IPS-18c (cell line): ENCODE results near the gene SFRP5.
A peak's percentile ranks its signal among the peaks of the same experiment; 100 is the strongest.

Source experiments
- H3K4me3 ChIP-seq: 2 replicates; pipeline ENCODE4 v1.7.0; 2013; ENCODE audit warnings: low read depth, mild to moderate bottlenecking, low read length, moderate library complexity; ENCODE audit not compliant: insufficient read depth
- H3K9me3 ChIP-seq: one replicate; pipeline ENCODE4 v1.6.1; 2013; ENCODE audit warnings: mild to moderate bottlenecking, low read length, moderate library complexity; ENCODE audit not compliant: control insufficient read depth, insufficient read depth

The SFRP5 gene

DNA sequence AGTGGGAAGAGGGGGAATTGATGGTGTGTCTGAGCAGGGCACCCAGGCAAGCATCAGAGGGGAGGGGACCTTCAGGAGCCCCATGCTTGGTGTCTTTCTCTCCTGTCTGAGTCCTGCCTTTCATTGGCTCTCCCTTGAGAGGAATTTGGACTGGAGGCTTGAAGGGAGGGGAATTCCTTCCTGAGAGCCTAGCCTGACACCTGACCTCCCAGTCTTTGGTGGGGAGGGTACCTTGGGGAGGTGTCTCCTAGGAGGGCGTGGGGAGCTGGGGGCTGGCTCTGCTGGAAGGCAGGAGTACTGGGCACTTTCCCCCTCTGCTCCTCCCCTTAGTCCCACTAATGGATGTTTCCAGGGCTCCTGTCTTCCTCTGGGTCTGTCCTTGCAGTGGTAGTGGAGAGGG lies 1.3 kb upstream of the SFRP5 start:
- Histone ChIP-seq H3K9me3 (peaks cover 3% of the 10 kb centered on the region), H3K4me3 (no peak overlapping the region)

DNA sequence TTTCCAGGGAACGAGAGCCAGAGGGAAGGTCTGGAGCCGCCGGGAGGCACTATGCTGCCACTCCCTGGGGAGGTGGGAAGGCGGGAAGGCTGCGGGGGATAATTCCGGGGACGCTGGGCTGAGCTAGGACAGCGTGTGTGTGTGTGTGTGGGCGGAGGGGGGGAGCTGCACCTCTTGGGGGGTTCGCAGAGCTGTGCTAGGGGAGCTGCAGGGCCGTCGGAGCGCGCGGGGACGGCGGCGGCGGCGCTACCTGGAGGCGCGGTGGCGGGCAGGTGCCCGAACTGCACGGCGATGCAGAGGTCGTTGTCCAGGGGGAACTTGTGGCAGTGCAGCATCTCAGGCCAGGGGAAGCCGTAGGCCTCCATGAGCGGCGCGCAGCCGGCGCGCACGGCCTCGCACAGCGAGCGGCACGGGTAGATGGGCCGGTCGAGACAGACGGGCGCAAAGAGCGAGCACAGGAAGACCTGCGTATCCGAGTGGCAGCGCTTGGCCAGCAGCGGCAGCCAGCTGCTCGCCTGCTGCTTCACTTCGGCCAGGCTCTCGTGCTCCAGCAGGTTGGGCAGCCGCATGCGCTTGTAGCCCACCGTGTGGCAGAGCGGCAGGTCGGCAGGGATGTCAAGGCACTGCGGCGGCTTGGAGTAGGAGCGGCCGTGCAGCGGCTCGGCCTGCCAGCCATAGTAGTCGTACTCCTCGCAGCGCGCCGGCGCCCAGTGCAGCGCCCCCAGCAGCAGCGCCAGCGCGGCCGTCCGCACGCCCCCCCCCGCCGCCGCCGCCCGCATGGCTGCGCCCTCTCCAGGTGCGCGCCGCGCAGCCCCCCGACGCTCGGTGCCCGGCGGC lies 526 bp downstream of the SFRP5 start:
- H3K4me3 ChIP-seq: peak overlapping the region; percentile 62

DNA sequence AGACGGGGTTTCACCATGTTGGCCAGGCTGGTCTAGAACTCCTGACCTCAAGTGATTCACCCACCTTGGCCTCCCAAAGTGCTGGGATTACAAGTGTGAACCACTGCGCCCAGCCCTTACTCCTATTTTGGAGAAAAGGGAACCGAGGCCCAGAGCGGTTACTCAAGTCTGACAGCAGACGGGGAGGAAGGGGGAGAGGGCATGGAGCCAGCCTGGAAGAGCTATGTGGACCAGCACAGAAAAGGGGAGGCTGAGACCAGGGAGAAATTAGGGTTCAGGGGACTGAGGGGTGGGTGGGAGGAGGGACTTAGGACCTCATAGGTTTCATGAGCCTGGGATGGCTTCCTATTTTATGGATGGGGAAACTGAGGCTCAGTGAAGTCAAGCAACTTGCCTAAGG lies 1.5 kb downstream of the SFRP5 start:
- H3K9me3 ChIP-seq: peaks cover 3% of the 10 kb centered on the region
- no peak overlapping the region; the same call in 1 of the 2 replicates for H3K4me3 ChIP-seq

More for the DNA sequence above, 526 bp downstream of the SFRP5 start:
- peaks cover 3% of the 10 kb centered on the region for H3K9me3 ChIP-seq

DNA sequence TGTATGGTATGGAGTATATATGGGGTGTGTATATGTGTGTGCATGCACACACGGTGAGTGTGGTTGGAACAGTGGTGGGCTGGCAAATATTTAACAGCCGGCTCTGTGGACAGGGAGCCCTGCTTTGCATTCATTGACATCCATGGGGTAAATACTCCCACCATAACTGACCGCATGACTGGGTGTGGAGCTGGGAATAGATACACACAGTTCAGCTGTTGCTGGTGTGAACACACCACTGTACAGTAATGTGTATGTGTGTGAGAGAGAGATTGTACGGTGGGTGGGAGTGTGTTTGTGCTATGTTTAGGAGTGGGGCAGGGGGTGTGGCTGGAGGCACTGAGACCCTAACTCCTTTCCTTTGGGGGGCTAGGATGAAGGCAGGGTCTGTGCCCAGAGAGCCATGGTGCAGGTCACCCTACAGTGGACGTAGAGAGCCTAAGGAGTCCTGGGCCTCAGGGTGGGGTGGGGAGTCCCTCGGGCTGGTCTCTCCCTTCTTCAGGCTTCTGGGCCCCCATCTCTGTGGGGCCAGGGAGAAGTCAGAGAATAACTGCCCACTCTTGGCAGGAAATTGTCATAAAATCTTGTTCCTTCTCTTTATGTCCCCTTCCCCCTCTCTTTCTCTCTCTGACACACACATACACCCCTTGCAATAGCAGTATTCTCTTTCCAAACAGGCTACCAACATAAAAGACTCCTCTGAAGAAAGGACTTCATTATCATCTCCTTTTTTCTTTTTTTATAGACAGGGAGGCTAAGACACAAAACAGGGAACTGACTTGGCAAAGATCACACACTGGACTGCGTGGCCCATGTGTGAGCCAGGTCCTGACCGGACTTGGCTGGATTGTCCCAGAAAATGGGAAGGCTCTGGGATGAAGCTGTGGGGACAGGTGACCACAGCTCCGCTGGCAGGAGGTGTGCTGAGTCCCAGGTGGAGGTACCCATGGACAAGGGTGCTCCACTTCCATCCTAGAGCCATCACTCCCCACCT lies 3.2 kb downstream of the SFRP5 start:
- H3K4me3 ChIP-seq: no peak overlapping the region
- H3K9me3 ChIP-seq: peaks cover 3% of the 10 kb centered on the region

DNA sequence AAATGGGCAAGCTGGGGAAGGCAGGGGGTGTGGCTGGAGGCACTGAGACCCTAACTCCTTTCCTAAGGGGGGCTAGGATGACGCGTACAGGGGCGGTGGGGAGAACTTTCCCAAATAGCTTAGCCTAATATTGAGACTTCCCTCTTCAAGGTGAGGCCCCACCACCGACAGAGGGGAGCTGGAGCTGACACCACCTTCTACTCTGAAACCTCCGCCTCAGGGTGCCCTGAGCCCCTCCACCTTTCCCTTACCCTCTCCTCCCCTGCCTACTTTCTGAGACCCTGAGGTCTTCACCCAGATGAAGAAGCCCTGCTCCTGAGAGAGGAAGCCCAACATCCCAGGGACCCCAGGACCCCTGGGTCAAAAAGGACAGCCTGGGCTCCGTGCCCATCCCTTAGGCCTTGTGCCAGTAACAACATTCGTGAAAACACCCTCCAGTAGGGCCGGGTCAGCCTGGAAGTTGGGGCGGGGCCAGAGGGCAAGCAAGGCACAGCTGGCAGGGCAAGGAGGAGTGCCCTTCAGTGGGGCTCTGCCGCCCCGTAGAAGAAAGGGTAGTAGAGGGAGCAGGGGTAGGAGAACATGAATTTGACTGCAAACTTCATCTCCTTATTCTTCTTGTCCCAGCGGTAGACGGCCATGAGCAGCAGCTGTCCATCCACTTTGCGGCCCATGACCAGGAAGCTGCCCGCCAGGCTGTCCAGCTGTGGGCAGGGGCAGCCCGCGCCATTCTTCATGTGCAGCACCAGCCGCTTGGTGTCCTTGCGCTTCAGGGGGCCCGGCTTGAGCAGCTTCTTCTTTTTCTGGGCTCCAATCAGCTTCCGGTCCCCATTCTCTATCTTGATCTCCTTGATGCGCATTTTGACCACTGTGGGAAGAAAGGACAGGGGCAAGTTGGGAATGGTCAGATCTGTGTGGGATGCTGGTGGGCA lies 4.5 kb downstream of the SFRP5 start:
- H3K4me3 ChIP-seq: no peak overlapping the region
- peaks cover 3% of the 10 kb centered on the region for H3K9me3 ChIP-seq

DNA sequence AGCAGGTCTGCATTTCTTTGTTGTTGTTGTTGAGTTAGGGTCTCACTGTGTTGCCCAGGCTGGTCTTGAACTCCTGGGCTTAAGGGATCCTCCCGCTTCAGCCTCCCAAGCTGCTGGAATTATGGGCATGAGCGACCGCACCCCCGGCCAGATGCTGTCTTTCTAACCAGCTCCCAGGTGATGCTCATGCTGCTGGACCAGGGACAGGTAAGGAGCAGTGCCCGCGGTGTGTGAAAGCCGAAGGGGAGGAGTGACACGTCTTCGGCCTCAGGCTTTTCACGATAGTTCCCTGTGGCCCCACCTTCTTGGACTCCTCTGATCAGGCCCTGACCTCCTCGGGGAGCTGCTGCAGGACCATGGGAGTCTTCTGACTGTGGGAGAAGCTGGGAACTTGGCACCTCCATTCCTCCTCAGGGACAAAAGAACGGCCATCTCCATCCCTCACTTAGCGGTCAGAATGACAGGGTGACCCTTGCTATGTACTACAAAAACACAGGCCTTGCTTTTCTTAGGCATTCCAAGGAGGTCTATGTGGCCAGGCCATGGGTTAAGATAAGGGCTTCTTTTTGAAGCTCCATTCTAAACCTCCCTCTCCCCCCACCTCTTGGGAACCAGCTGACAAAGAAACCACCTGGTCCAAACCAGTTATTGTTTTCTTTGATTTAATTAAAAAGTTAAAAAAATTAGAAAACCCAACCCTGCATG lies 5.5 kb downstream of the SFRP5 start:
- Histone ChIP-seq H3K4me3 (no peak overlapping the region), H3K9me3 (peaks cover 1% of the 10 kb centered on the region)

DNA sequence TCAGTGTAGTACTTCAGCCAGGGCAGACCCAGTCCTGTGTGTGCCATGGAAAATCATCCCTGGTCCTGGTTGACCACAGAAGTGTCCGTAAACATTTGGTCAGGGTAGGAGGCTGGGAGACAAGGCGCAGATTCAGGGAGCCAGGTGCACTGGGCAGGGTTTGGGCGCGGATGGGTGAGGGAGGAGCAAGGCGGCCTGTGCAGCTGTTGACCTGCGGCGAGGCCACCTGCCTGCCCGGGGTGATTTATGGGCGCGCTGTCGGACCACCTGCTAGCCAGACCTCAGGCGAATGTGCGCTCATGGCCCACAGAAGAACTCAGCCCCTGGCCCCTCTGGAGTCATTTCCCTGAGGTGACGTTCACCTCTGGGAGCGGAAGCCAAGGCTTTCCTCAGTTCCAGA lies 6.6 kb downstream of the SFRP5 start:
- H3K4me3 ChIP-seq: no peak overlapping the region
- no peaks in the 10 kb centered on the region for H3K9me3 ChIP-seq

DNA sequence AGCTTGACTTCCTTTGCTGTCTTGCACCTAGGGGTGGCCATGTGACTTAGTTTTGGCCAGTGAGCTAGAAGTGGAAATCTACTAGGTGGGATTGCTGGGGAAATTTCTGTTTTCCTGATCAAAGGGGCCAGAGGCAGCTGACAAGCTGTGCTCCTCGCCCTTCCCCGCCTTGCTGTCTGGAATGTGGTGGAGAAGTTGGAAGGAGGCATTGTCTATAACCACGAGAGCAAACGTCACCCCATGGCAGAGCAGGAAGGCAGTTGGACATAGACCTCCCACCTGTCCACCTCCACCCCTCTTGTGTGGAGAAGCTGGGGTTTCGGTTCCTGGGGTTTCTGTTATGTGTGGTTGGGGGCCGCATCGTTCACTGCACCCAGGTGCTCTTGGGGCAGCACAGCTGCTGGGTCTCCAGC lies 7.3 kb downstream of the SFRP5 start:
- Histone ChIP-seq H3K4me3 (no peak overlapping the region), H3K9me3 (no peaks in the 10 kb centered on the region)

DNA sequence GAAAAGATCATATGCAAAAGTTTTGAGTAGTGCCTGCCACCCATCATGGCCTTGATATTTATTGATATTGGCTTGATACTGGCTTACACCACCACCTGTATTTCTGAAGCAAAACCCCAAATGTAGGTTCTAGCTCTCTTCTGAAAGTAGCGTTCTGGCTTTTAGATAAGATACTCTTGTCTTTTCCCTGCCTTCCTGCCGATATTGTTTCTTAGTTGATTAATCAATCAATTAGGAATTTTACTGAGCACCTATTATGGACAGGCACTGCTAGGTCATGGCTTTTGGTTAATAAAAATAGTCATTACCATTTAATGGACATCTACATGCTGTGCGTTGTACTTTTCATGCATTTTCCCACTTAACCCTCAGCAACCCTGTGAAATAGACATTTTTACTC lies 7.9 kb downstream of the SFRP5 start:
- H3K9me3 ChIP-seq: no peaks in the 10 kb centered on the region
- H3K4me3 ChIP-seq: no peak overlapping the region

DNA sequence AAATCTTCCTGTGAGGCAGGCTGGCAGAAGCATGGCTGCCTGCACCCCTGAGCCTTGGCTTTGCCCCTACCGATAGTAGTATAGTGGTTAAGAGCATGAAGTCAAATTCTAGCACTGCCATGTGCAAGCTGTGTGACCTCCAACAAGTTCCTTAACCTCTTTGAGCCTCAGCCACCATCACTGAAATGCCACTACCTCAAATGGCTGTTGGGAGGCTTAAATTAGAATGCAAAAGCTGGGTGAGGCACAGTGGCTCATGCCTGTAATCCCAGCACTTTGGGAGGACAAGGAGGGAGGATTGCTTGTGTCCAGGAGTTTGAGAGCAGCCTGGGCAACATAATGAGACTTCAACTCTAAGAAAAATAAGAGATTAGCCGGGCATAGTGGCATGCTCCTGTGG lies 8.4 kb downstream of the SFRP5 start:
- Histone ChIP-seq H3K4me3 (no peak overlapping the region), H3K9me3 (no peaks in the 10 kb centered on the region)

DNA sequence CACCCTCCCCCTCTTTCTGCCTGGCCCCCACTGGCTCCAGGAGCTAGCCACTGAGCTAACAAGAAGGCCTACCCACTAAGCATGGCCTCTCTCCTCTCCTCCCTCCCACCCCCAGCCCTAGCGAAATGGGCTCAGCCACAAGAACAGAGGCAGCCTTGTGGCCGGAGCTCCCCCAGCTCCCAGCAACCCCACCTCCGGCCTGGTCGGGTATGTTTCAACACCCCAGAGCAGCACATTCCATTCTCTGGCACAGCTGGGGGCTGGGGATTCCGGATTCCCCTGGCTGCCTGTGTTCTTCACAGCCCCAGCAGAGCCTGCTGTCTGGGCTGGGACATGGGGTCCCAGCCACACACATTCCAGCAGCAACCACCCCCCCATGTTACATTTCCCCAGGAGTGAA lies 9.0 kb downstream of the SFRP5 start:
- H3K4me3 ChIP-seq: no peak overlapping the region
- no peaks in the 10 kb centered on the region for H3K9me3 ChIP-seq

DNA sequence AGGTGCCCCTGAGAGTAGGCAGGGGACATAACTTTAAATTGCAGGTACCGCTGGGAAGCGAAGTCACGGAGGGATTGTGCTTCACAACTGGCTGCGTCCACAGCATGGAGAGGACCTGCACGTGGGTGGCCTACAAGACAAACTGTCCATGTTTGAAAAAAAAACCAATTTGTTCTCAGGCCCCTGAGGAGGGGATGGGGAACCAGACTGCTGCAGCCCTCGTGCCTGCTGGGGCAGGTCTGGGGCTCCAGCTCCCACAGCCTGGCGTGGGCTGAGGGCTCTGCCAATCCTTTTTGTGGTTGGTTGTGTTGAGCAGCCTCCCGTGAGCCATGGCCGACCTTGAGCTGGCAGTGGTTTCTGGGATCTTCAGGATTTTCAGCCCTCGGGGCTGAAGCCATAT lies 9.7 kb downstream of the SFRP5 start:
- H3K4me3 ChIP-seq: no peak overlapping the region

DNA sequence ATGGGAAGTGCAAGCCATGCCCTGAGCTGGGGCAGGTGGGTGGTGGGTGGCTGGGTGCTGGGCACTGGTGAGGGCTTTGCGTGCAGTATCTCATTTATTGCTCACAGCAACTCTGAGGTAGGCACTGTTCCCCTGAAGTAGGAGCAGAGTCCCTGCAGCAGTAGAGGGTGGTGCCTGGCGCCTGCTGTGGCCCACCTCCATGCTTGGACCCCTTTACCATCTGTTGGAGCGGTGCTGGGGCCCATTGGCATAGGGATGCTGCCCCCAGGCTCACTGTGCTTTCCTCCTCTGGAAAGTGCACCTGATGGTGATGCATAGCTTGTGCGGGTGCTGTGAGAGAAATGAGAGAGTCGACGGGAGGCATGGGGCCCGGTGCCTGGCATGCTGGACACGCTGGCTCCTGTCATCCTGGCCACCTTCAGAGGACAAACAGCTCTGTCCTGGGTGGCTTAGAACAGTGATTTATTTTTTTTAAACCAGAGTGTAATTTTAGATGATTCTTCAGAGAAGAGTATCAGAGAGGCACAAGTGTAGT lies 10.4 kb downstream of the SFRP5 start:
- no peaks in the 10 kb centered on the region for H3K9me3 ChIP-seq

More for the DNA sequence above, 9.7 kb downstream of the SFRP5 start:
- no peaks in the 10 kb centered on the region for H3K9me3 ChIP-seq

DNA sequence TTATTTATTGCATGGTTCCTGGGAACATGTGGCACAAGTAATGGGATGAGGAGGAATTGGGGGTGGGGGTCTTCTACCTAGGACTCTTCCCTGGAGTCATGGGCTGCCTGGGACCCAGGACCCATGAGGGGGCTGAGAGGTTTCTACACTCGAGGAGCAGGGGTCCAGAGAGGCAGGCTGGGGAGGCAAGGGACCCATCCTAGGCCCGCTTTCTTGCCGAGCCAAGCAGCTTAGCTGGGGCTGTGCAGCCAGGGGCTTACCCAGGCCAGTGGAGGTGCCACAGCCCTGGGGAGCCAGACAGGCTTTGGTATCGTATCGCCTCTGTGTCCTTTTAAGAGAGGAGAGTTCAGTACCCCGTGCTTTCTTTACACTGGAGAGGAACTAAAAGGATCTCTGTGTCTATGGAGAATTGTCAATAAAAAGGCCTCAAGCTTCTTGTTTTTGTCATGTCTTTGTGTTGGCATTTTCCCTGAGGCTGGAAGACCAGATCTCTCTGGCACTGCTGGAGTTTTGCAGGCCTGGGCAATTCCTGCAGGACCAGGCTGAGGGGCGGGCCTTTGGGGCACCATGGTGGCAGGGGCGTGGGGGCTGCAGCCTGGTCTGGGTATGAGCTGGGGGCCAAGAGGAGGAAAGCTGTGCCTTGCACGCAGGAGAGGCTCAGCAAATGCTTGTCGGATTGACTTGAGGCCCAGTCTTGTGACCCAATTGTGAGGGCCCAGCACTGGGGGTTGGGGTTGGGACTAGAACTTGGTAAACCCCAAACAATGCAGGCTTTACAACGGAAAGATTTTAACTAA lies 11.1 kb downstream of the SFRP5 start:
- Histone ChIP-seq H3K4me3 (no peak overlapping the region), H3K9me3 (no peaks in the 10 kb centered on the region)

More for the DNA sequence above, 10.4 kb downstream of the SFRP5 start:
- H3K4me3 ChIP-seq: no peak overlapping the region

DNA sequence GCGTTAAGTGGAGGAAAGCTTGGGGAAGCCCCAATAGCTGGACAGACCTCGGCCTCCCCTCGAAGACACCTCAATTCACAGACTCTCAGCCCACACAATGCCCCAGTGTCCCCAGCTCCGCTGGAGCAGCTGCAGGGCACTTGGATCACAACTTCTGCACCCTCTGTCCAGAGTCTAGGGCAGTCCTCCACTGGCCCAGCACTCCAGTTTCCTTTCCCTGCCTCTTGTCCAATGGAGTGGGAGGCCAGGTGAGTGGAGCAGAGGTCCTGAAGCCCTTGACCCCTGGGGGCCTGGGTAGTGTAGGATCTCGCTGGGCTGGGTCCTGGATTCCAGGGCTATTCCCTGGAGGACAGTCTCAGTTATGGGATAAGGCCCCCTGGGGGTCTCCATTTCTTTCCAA lies 11.9 kb downstream of the SFRP5 start:
- H3K9me3 ChIP-seq: no peaks in the 10 kb centered on the region

More for the DNA sequence above, 11.9 kb downstream of the SFRP5 start:
- H3K4me3 ChIP-seq: no peak overlapping the region
